AG04450 (cell line): ENCODE results near the gene KRTAP3-3. TPM values are rescaled to one million over a fixed set of nuclear protein-coding genes. Genes with fewer than 3 reads are reported as not detected.

Experiments
- CTCF ChIA-PET: fragments of 300-600, 350-600 bp; formaldehyde crosslinking; extraction: SDS; loops from one replicate; lab custom pipeline; 2022; ENCODE audit warnings: antibody characterized with exemption, inconsistent platforms; lab: Charles Lee
- POLR2A ChIA-PET: fragments of 350-600 bp; formaldehyde crosslinking; extraction: SDS; loops from one replicate; lab custom pipeline; 2021; ENCODE audit warnings: antibody characterized with exemption, inconsistent platforms; lab: Yijun Ruan, JAX
- DNase-seq: peaks from one replicate; pipeline ENCODE4 v3.0.0-alpha.2; 2011; ENCODE audit warnings: low read depth, low spot score
- H3K27ac ChIP-seq: one replicate; pipeline ENCODE4 v1.5.1; 2012; ENCODE audit warnings: low read depth, low read length, control low read depth
- H3K27me3 ChIP-seq: one replicate; pipeline ENCODE4 v1.6.0; 2012; ENCODE audit warnings: low read length; ENCODE audit not compliant: control insufficient read depth, insufficient read depth
- H3K4me3 ChIP-seq: 2 replicates; pipeline ENCODE4 v1.5.1; 2011; ENCODE audit warnings: mild to moderate bottlenecking, low read depth, low read length, control low read depth
- H3K9me3 ChIP-seq: 2 replicates; pipeline ENCODE4 v1.5.1; 2012; ENCODE audit warnings: low read length; ENCODE audit not compliant: control insufficient read depth, insufficient read depth
- CTCF ChIP-seq: IDR thresholded peaks from 2 replicates; pipeline ENCODE4 v1.5.1; 2011; ENCODE audit warnings: low read depth, low read length, control low read depth, inconsistent platforms
- polyA plus RNA-seq: library from polyadenylated mRNA; depleted of rRNA; stranded (reverse); fragments of >200 nt; gene quantifications from 2 replicates; pipeline ENCODE4 v1.2.3, GENCODE V29; 2011

The KRTAP3-3 gene
- polyA plus RNA-seq, 1 experiment: not detected

GRCh38 chr17:40996829-40997228 is 2.9 kb upstream of the KRTAP3-3 start:
- ChIA-PET CTCF (no interaction called here), POLR2A (interaction anchor here (0.6 kb wide), 1 partner anchor 1719 kb away, joined by 7 read pairs; no protein-coding TSS in a partner anchor)
- Histone ChIP-seq H3K27me3 (no peaks in the 10 kb centered on the region), H3K27ac (no peak overlapping the region), H3K4me3 (no peak overlapping the region), H3K9me3 (no peaks in the 10 kb centered on the region)
- no peak for TF ChIP-seq CTCF
- no peak for DNase-seq

GRCh38 chr17:40995116-40995515 is 1.2 kb upstream of the KRTAP3-3 start:
- CTCF ChIA-PET: no interaction called here
- POLR2A ChIA-PET: no interaction called here
- Histone ChIP-seq H3K27me3 (no peaks in the 10 kb centered on the region), H3K4me3 (no peak overlapping the region), H3K9me3 (no peaks in the 10 kb centered on the region), H3K27ac (no peak overlapping the region)
- no peak for TF ChIP-seq CTCF
- no peak for DNase-seq

GRCh38 chr17:40993084-40993483 is 880 bp downstream of the KRTAP3-3 start:
- POLR2A ChIA-PET: no interaction called here
- DNase-seq: no peak
- no peaks in the 10 kb centered on the region for H3K27me3 ChIP-seq
- no peak for TF ChIP-seq CTCF
- H3K9me3 ChIP-seq: no peaks in the 10 kb centered on the region
- no peak overlapping the region for H3K27ac ChIP-seq
- H3K4me3 ChIP-seq: no peak overlapping the region
- CTCF ChIA-PET: no interaction called here

GRCh38 chr17:40992666-40993065 is 1.3 kb downstream of the KRTAP3-3 start:
- no peaks in the 10 kb centered on the region for H3K9me3 ChIP-seq
- ChIA-PET CTCF (no interaction called here), POLR2A (no interaction called here)
- no peak overlapping the region for H3K27ac ChIP-seq
- no peaks in the 10 kb centered on the region for H3K27me3 ChIP-seq
- TF ChIP-seq CTCF: no peak
- no peak overlapping the region for H3K4me3 ChIP-seq
- no peak for DNase-seq

GRCh38 chr17:40986920-40987319 is 7.0 kb downstream of the KRTAP3-3 start:
- H3K27me3 ChIP-seq: no peaks in the 10 kb centered on the region
- no peaks in the 10 kb centered on the region for H3K9me3 ChIP-seq
- POLR2A ChIA-PET: no interaction called here
- DNase-seq: no peak
- CTCF ChIA-PET: no interaction called here
- H3K4me3 ChIP-seq: no peak overlapping the region
- no peak for TF ChIP-seq CTCF
- no peak overlapping the region for H3K27ac ChIP-seq
